ENCODE measurements around the gene GIT2.
"Not testable (repeated sequence)": the region's sequence is repeated elsewhere in the genome, so short reads cannot be mapped to it uniquely, and the experiment has no call there.

GIT2 gene

DNA sequence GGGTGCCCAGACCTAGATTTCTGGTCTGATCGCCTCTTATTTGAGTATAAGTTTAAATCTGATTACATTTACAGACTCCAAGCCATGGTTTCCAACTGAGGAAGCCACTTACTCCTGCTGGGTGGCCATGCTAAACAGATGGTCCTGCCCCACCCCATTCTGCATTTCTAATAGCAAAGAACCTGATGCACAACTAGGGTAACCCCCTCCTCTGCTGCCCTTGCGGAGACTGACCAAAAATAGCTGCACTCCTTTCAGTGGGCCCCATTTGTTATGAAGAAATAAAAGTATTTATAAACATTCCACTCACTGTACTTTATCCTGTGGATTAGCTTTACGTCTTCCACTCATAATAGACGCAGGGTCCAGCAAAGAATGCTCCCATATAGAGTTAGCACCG is 6.8 kb downstream of the GIT2 start:
- Histone ChIP-seq H3K36me3 (ENCODE audit: insufficient read depth) (no peaks in the 10 kb centered on the region), H2AFZ (ENCODE audit: low read depth) (no peak overlapping the region), H3K27me3 (ENCODE audit: insufficient read depth, low read depth) (no peaks in the 10 kb centered on the region), H3K4me3 (IDR thresholded peaks at IDR 0.05; ENCODE audit: insufficient read depth, low read depth, low read length) (no peak overlapping the region), H3K9ac (no peak overlapping the region), H3K79me2 (ENCODE audit: insufficient read depth, low read depth) (peaks cover 11% of the 10 kb centered on the region; the same call in 1 of the 2 replicates), H4K20me1 (ENCODE audit: insufficient read depth) (no peaks in the 10 kb centered on the region), H3K4me1 (ENCODE audit: low read depth, poor library complexity, severe bottlenecking) (no peaks in the 10 kb centered on the region), H3K4me2 (no peak overlapping the region), H3K27ac (no peak overlapping the region)
- TF ChIP-seq CTCF (conservative IDR thresholded peaks at IDR 0.05; ENCODE audit: low read depth, low read length), result no peak

DNA sequence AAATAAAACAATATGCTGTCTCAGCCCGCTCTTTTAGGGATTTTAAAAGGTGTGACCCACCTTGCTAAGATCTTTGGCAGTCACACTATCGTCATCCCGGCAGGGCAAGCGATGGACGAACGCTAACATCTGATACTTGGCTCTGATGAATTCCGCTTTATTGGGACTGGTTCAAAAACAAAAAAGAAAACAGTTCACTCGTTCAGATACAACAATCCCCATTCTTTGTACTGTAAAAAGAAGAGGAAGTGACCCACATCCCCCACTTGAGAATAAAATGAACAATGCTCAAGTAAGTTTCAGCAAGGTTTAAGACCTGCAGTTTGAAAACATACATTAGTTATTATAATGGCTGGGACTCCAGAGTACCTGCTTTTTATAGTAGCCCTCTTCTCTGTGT is 7.3 kb downstream of the GIT2 start:
- Histone ChIP-seq H3K4me3 (IDR thresholded peaks at IDR 0.05; ENCODE audit: insufficient read depth, low read depth, low read length) (no peak overlapping the region), H3K27ac (no peak overlapping the region), H4K20me1 (ENCODE audit: insufficient read depth) (no peaks in the 10 kb centered on the region), H3K36me3 (ENCODE audit: insufficient read depth) (no peaks in the 10 kb centered on the region), H2AFZ (ENCODE audit: low read depth) (no peak overlapping the region), H3K79me2 (ENCODE audit: insufficient read depth, low read depth) (peaks cover 6% of the 10 kb centered on the region; the same call in 1 of the 2 replicates), H3K9ac (no peak overlapping the region), H3K4me1 (ENCODE audit: low read depth, poor library complexity, severe bottlenecking) (no peaks in the 10 kb centered on the region), H3K27me3 (ENCODE audit: insufficient read depth, low read depth) (no peaks in the 10 kb centered on the region), H3K4me2 (no peak overlapping the region)
- TF ChIP-seq CTCF (conservative IDR thresholded peaks at IDR 0.05; ENCODE audit: low read depth, low read length), result no peak

DNA sequence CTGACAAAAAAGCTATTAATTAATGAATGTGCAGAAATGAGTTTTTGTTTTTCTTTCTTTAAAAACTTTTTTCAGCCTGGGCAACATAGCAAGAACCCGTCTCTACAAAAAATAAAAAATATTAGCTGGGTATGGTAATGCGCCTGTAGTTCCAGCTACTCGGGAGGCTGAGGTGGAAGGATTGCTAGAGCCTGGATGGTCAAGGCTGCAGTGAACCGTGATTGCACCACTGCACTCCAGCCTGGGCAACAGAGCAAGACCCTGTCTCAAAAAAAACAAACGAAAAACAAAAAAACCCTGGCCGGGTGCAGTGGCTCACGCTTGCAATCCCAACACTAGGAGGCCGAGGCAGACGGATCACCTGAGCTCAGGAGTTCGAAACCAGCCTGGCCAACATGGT is 7.9 kb downstream of the GIT2 start:
- Histone ChIP-seq H4K20me1 (ENCODE audit: insufficient read depth) (no peaks in the 10 kb centered on the region), H3K4me1 (ENCODE audit: low read depth, poor library complexity, severe bottlenecking) (no peaks in the 10 kb centered on the region), H3K27me3 (ENCODE audit: insufficient read depth, low read depth) (no peaks in the 10 kb centered on the region), H3K9ac (no peak overlapping the region), H3K4me3 (IDR thresholded peaks at IDR 0.05; ENCODE audit: insufficient read depth, low read depth, low read length) (no peak overlapping the region), H3K4me2 (no peak overlapping the region), H3K36me3 (ENCODE audit: insufficient read depth) (no peaks in the 10 kb centered on the region), H2AFZ (ENCODE audit: low read depth) (no peak overlapping the region), H3K27ac (no peak overlapping the region), H3K79me2 (ENCODE audit: insufficient read depth, low read depth) (peaks cover 4% of the 10 kb centered on the region; the same call in 1 of the 2 replicates)
- no peak for TF ChIP-seq CTCF (conservative IDR thresholded peaks at IDR 0.05; ENCODE audit: low read depth, low read length)

DNA sequence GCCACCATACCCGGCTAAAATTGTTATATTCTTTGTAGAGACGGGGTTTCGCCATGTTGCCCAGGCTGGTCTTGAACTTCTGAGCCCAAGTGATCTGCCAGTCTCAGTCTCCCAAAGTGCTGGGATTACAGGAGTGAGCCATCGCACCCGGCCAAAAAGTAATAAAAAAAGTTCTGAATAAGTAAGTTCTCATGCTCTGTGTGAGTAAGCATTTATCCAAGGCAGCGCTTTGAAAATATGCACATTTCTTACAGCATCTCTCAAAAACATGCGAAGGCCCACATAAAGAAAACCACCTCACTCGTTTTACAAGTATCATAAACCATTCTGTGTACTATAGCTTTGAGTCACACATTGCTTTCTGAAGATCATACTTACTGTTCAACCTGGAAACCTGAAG is 8.6 kb downstream of the GIT2 start:
- Histone ChIP-seq H3K4me2 (no peak overlapping the region), H3K79me2 (ENCODE audit: insufficient read depth, low read depth) (no peaks in the 10 kb centered on the region), H4K20me1 (ENCODE audit: insufficient read depth) (no peaks in the 10 kb centered on the region), H2AFZ (ENCODE audit: low read depth) (no peak overlapping the region), H3K27me3 (ENCODE audit: insufficient read depth, low read depth) (no peaks in the 10 kb centered on the region), H3K27ac (no peak overlapping the region), H3K4me3 (IDR thresholded peaks at IDR 0.05; ENCODE audit: insufficient read depth, low read depth, low read length) (no peak overlapping the region), H3K36me3 (ENCODE audit: insufficient read depth) (no peaks in the 10 kb centered on the region), H3K4me1 (ENCODE audit: low read depth, poor library complexity, severe bottlenecking) (no peaks in the 10 kb centered on the region), H3K9ac (no peak overlapping the region)
- TF ChIP-seq CTCF (conservative IDR thresholded peaks at IDR 0.05; ENCODE audit: low read depth, low read length), result no peak

DNA sequence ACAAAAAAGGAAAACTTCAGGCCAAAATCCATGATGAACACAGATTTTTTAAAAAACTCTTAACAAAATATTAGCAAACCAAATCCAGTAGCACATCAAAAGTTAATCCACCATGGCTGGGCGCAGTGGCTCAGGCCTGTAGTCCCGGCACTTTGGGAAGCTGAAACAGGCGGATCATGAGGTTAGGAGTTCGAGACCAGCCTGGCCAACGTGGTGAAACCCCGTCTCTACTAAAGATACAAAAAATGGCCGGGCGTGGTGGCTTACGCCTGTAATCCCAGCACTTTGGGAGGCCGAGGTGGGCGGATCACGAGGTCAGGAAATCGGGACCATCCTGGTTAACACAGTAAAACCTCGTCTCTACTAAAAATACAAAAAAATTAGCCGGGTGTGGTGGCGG is 9.9 kb downstream of the GIT2 start:
- H3K4me2 ChIP-seq; H3K27ac ChIP-seq; H3K4me3 ChIP-seq (IDR thresholded peaks at IDR 0.05; ENCODE audit: insufficient read depth, low read depth, low read length); H2AFZ ChIP-seq (ENCODE audit: low read depth); H3K27me3 ChIP-seq (ENCODE audit: insufficient read depth, low read depth); H3K4me1 ChIP-seq (ENCODE audit: low read depth, poor library complexity, severe bottlenecking); H3K79me2 ChIP-seq (ENCODE audit: insufficient read depth, low read depth); H3K36me3 ChIP-seq (ENCODE audit: insufficient read depth); H3K9ac ChIP-seq; H4K20me1 ChIP-seq (ENCODE audit: insufficient read depth): not testable (repeated sequence)
